Small intestine (tissue), 7 donors: ENCODE results near the gene ANKRD28. TPM values are rescaled to one million over a fixed set of nuclear protein-coding genes. Genes with fewer than 3 reads are reported as not detected.

ENCODE experiments used
- DNase-seq, 2 donors: peaks; one replicate each; pipeline versions ENCODE4 v3.0.0 to v3.0.0-alpha.2; 2013
- FAIRE-seq: peaks from 2 replicates; lab custom pipeline; 2012; peaks lifted over from hg19 to GRCh38; lab: Jason Lieb, UNC
- H3K27ac ChIP-seq, 3 donors: one replicate each; pipeline ENCODE4 v1.5.1; 2013; ENCODE audit warnings: low read length in 2 of 3, mild to moderate bottlenecking in 2 of 3, control low read depth in 1 of 3, inconsistent platforms in 1 of 3, low read depth in 1 of 3, moderate library complexity in 1 of 3
- H3K27me3 ChIP-seq, 3 donors: one replicate each; pipeline ENCODE4 v1.6.1; 2013; ENCODE audit warnings: low read length in 3 of 3, inconsistent platforms in 1 of 3; ENCODE audit not compliant: control insufficient read depth in 3 of 3, insufficient read depth in 3 of 3
- H3K36me3 ChIP-seq, 3 donors: one replicate each; pipeline ENCODE4 v1.6.1; 2013; ENCODE audit warnings: low read length in 3 of 3, inconsistent platforms in 1 of 3, low read depth in 1 of 3, mild to moderate bottlenecking in 1 of 3, moderate library complexity in 1 of 3; ENCODE audit not compliant: control insufficient read depth in 3 of 3, insufficient read depth in 2 of 3
- H3K4me1 ChIP-seq, 3 donors: one replicate each; pipeline ENCODE4 v1.6.1; 2013; ENCODE audit warnings: low read length in 2 of 3, inconsistent platforms in 1 of 3, low read depth in 1 of 3, mild to moderate bottlenecking in 1 of 3, moderate library complexity in 1 of 3; ENCODE audit not compliant: control insufficient read depth in 3 of 3, insufficient read depth in 2 of 3
- H3K4me3 ChIP-seq, 3 donors: one replicate each; pipeline ENCODE4 v1.5.1; 2013; ENCODE audit warnings: low read length in 3 of 3, control low read depth in 1 of 3, inconsistent platforms in 1 of 3, low read depth in 1 of 3, mild to moderate bottlenecking in 1 of 3, moderate library complexity in 1 of 3
- H3K9me3 ChIP-seq, 2 donors: one replicate each; pipeline ENCODE4 v1.6.1; 2013; ENCODE audit warnings: low read depth in 1 of 2, low read length in 1 of 2; ENCODE audit not compliant: control insufficient read depth in 2 of 2, insufficient read depth in 1 of 2
- WGBS, 3 donors: extraction: QIAGEN DNeasy Blood & Tissue Kit; methylation state at CpG; one replicate each; pipeline ENCODE4 v1.1.7; 2013; 5-methylcytosine and 5-hydroxymethylcytosine counted together
- polyA plus RNA-seq, 4 donors: library from polyadenylated mRNA; stranded (reverse) in 3 of 4; unstranded in 1 of 4; fragments of 200-250 nt in 3 of 4; fragments of 120-200 nt in 1 of 4; gene quantifications; one replicate each; pipeline versions ENCODE4 v1.2.1 to v1.2.3, GENCODE V29; 2013
- donor health status: healthy with polysubstance abuse.
- donor health status: control.
- donor health status: control.
- donor health status: Bipolar disorder and iron deficiency.
- donor health status: healthy.

The ANKRD28 gene
- polyA plus RNA-seq, 4 donors: 8.9 to 28.7 (median 11.6) TPM

DNA sequence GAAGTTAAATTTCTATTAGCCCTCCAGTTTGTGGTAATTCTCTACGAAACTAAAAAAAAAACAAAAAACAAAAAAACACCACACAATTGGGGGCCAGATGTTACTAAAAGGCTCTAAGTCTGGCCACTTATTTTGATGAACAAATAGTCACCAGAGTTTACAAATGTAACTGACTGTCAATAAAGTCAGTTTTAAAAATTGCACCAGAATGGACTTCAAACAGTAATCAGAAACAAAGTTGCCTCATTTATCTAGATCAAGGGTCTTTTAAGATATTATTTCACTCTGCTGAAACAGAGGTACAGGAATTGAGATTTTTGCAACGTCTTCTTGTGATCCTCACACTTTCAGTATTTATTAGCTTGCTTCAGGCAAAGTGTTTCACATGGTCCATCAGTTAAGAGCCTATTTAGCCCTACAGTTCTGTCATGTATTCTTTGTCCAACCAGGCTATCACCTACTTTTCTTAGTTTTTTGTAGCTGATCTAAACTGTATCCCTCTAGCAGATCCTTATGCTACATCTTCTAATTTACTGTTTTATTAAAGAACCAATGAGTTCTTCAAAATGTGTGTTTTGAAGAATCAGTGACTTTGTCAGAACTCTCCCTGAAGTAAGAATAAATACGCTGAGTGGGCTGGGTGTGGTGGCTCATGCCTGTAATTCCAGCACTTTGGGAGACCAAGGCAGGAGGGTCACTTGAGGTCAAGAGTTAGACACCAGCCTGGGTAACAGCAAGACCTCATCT, 74.7 kb downstream of the ANKRD28 start:
- Histone ChIP-seq H3K36me3 (peaks cover 0 to 13% (median 6%) of the 10 kb centered on the region in 3 donors), H3K27me3 (no peaks in the 10 kb centered on the region), H3K4me1 (no peaks in the 10 kb centered on the region), H3K4me3 (no peak overlapping the region), H3K9me3 (no peaks in the 10 kb centered on the region), H3K27ac (no peak overlapping the region)
- WGBS, 3 donors: 75 to 87% (median 80%) methylated on average over 3 of the region's 3 CpGs
- DNase-seq (no peak), FAIRE-seq (no peak)

GRCh38 chr3:15716178-15716577, 81.6 kb downstream of the ANKRD28 start:
- Histone ChIP-seq H3K4me3 (no peak overlapping the region), H3K4me1 (no peaks in the 10 kb centered on the region), H3K27ac (no peak overlapping the region), H3K9me3 (no peaks in the 10 kb centered on the region), H3K27me3 (no peaks in the 10 kb centered on the region), H3K36me3 (peaks cover 0 to 9% (median 4%) of the 10 kb centered on the region in 3 donors)
- WGBS, 3 donors: 97 to 100% (median 98%) methylated on average over 3 of the region's 3 CpGs
- DNase-seq (no peak), FAIRE-seq (no peak)

- no peak overlapping the region for H3K4me3 ChIP-seq
- peaks cover 3 to 5% (median 5%) of the 10 kb centered on the region in 3 donors for H3K36me3 ChIP-seq
- no peak for DNase-seq
- H3K27ac ChIP-seq: no peak overlapping the region
- no peak for FAIRE-seq
- H3K9me3 ChIP-seq: no peaks in the 10 kb centered on the region
- WGBS, 3 donors: 85 to 92% (median 87%) methylated on average over 4 of the region's 4 CpGs
- no peaks in the 10 kb centered on the region for H3K27me3 ChIP-seq
- H3K4me1 ChIP-seq: no peaks in the 10 kb centered on the region
Observed at GRCh38 chr3:15714448-15714847, 83.3 kb downstream of the ANKRD28 start.

- WGBS, 3 donors: 76 to 86% (median 85%) methylated on average over 5 of the region's 5 CpGs
- no peak for FAIRE-seq
- Histone ChIP-seq H3K4me3 (no peak overlapping the region), H3K27me3 (no peaks in the 10 kb centered on the region), H3K36me3 (peaks cover 3 to 12% (median 4%) of the 10 kb centered on the region in 3 donors), H3K4me1 (no peaks in the 10 kb centered on the region), H3K27ac (no peak overlapping the region), H3K9me3 (no peaks in the 10 kb centered on the region)
- DNase-seq: no peak
Observed at GRCh38 chr3:15713364-15713763, 84.4 kb downstream of the ANKRD28 start.

DNA sequence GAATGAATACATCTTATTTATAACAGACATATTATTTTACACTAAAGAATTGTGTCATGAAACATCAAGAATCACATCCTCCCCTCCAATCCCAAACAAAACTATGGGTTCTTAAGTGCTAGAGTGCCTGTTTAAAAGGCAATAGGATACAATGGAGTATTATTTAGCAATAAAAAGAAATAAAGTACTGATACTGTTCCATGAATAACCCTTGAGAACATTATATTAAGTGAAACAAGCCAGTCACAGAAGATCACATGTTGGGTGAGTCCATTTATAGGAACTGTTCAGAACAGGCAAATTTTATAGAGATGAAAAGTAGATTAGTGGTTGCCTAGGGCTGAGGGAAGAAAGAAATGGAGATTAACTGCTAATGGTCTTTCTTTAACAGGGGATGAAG, 86.5 kb downstream of the ANKRD28 start:
- DNase-seq (no peak), FAIRE-seq (no peak)
- H3K9me3 ChIP-seq: no peaks in the 10 kb centered on the region
- H3K4me3 ChIP-seq: no peak overlapping the region
- peaks cover 2 to 16% (median 3%) of the 10 kb centered on the region in 3 donors for H3K36me3 ChIP-seq
- no peak overlapping the region for H3K27ac ChIP-seq
- no peaks in the 10 kb centered on the region for H3K4me1 ChIP-seq
- no peaks in the 10 kb centered on the region for H3K27me3 ChIP-seq

DNA sequence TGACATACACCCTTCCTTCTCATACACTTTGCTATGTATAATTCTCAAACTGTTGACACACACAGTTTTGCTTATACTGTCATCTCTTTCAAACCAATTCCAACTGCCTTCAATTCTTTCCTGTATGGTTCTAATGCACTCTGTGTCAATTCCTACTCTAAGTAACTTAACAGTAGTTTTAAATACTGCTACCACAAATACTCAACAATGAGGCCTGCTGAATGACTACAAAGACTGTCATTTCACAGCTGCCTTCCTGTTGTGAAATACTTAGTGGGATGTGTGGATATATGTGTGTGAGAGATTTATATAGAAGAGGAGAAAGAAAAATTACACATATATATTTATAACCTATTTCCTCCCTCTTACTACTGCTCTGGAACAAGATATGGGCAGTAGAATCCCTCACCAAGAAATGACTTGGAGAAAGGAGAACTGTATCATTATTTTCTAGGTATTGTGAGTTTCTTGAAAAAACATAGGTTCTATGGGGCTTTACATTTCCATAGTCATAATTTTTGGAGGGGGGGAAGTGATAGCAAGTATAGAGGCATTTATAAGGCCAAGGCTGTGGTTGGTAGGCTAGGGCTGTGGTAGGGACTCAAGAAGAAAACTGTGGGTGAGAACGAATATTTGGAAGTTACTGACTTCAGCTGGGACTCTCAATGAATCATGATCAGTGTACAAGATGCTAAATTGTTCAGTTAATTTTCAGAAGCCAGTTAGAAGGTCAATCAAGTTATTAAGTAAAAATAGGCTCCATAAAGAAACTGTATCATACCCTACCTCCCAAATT, 88.7 kb downstream of the ANKRD28 start:
- Histone ChIP-seq H3K36me3 (peaks cover 3 to 16% (median 5%) of the 10 kb centered on the region in 3 donors), H3K27ac (no peak overlapping the region), H3K27me3 (no peaks in the 10 kb centered on the region), H3K4me3 (no peak overlapping the region), H3K9me3 (no peaks in the 10 kb centered on the region), H3K4me1 (no peaks in the 10 kb centered on the region)
- WGBS, 3 donors: 68 to 89% (median 82%) methylated on average over 1 of the region's 1 CpG
- DNase-seq (no peak), FAIRE-seq (no peak)

- Histone ChIP-seq H3K36me3 (peaks cover 3 to 16% (median 5%) of the 10 kb centered on the region in 3 donors), H3K9me3 (no peaks in the 10 kb centered on the region), H3K27me3 (no peaks in the 10 kb centered on the region), H3K4me3 (no peak overlapping the region), H3K4me1 (no peaks in the 10 kb centered on the region), H3K27ac (no peak overlapping the region)
- WGBS, 3 donors: 83 to 88% (median 87%) methylated on average over 1 of the region's 1 CpG
- FAIRE-seq: no peak
- no peak for DNase-seq
Observed at GRCh38 chr3:15707779-15708178, 90.0 kb downstream of the ANKRD28 start.

DNA sequence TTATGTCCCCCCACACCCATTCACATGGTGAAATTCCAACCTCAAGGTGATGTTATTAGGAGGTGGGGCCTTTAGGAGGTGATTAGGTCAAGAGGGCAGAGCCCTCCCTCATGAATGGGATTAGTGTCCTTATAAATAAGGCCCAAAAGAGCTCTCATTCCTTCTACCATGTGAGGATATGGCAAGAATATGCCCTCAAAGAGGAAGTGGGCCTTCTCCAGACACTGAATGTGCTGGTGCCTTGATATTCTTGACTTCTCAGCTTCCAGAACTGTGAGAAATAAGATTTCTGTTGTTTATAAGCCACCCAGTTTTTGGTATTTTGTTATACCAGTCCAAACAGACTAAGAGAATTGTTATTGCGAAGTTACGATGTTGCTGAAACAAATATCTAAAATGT, 94.4 kb downstream of the ANKRD28 start:
- Histone ChIP-seq H3K9me3 (no peaks in the 10 kb centered on the region), H3K36me3 (peaks cover 0 to 7% (median 6%) of the 10 kb centered on the region in 3 donors), H3K4me1 (no peaks in the 10 kb centered on the region), H3K4me3 (no peak overlapping the region), H3K27me3 (no peaks in the 10 kb centered on the region), H3K27ac (no peak overlapping the region)
- WGBS, 3 donors: 96 to 98% (median 98%) methylated on average over 2 of the region's 2 CpGs
- FAIRE-seq (no peak), DNase-seq (no peak)
